GM23338 (cell line): Measurements from ENCODE around the gene REEP1. TPM values are rescaled to one million over a fixed set of nuclear protein-coding genes. Genes with fewer than 3 reads are reported as not detected.

Experiments
- ATAC-seq: fragments of 200-7000 bp; cut with Tn5 transposase; 3 replicates; pipeline ENCODE4 v1.9.1; 2020
- DNase-seq: peaks from one replicate; pipeline ENCODE4 v3.0.0-alpha.2; 2015; ENCODE audit warnings: low spot score
- H2AFZ ChIP-seq: fragments of 200-600 bp; sonication (generic); 2 replicates; pipeline ENCODE4 v1.8.0; 2016; ENCODE audit warnings: antibody characterized with exemption, mild to moderate bottlenecking, moderate library complexity
- H3F3A ChIP-seq: fragments of 200-600 bp; sonication (generic); replicated peaks from 2 replicates; pipeline ENCODE4 v1.8.0; 2017; ENCODE audit warnings: antibody characterized with exemption, mixed run types, low read depth
- H3K27ac ChIP-seq: fragments of 200-600 bp; sonication (generic); 2 replicates; pipeline ENCODE4 v1.6.1; 2016; ENCODE audit warnings: low read depth
- H3K27me3 ChIP-seq: fragments of 200-600 bp; sonication (generic); 2 replicates; pipeline ENCODE4 v1.8.0; 2016; ENCODE audit warnings: mild to moderate bottlenecking, mixed run types, moderate library complexity; ENCODE audit not compliant: insufficient read depth
- H3K36me3 ChIP-seq: fragments of 200-600 bp; sonication (generic); 2 replicates; pipeline ENCODE4 v1.8.0; 2016; ENCODE audit warnings: mild to moderate bottlenecking; ENCODE audit not compliant: insufficient read depth
- H3K4me1 ChIP-seq: fragments of 200-600 bp; sonication (generic); 2 replicates; pipeline ENCODE4 v1.8.0; 2016; ENCODE audit warnings: mild to moderate bottlenecking, moderate library complexity; ENCODE audit not compliant: insufficient read depth
- H3K4me2 ChIP-seq: fragments of 200-600 bp; sonication (generic); 2 replicates; pipeline ENCODE4 v1.7.1; 2017; ENCODE audit warnings: mixed run types
- H3K4me3 ChIP-seq: fragments of 200-600 bp; sonication (generic); 2 replicates; pipeline ENCODE4 v1.6.1; 2016; ENCODE audit warnings: mixed run types
- H3K79me2 ChIP-seq: fragments of 200-600 bp; sonication (generic); replicated peaks from 2 replicates; pipeline ENCODE4 v1.8.0; 2017; ENCODE audit warnings: mild to moderate bottlenecking; ENCODE audit not compliant: insufficient read depth
- H3K9me2 ChIP-seq: fragments of 200-600 bp; sonication (generic); 2 replicates; pipeline ENCODE4 v1.8.0; 2017; ENCODE audit not compliant: insufficient read depth
- H4K20me1 ChIP-seq: fragments of 200-600 bp; sonication (generic); replicated peaks from 2 replicates; pipeline ENCODE4 v1.8.0; 2017; ENCODE audit warnings: mild to moderate bottlenecking; ENCODE audit not compliant: insufficient read depth
- H3K27ac Mint-ChIP-seq: 2 replicates; pipeline ENCODE4 v1.8.0; 2020; ENCODE audit warnings: inconsistent platforms, mild to moderate bottlenecking, moderate library complexity, mixed read lengths
- H3K27me3 Mint-ChIP-seq: 3 replicates; pipeline ENCODE4 v1.8.0; 2022; ENCODE audit warnings: low read depth, mild to moderate bottlenecking, moderate library complexity, mixed read lengths, inconsistent platforms; ENCODE audit not compliant: insufficient read depth, poor library complexity
- H3K36me3 Mint-ChIP-seq: 3 replicates; pipeline ENCODE4 v1.8.0; 2021; ENCODE audit warnings: low read depth, mild to moderate bottlenecking, inconsistent platforms, moderate library complexity, mixed read lengths
- H3K4me1 Mint-ChIP-seq: 3 replicates; pipeline ENCODE4 v1.8.0; 2020; ENCODE audit warnings: mild to moderate bottlenecking, inconsistent platforms, mixed read lengths
- H3K4me3 Mint-ChIP-seq: 3 replicates; pipeline ENCODE4 v1.8.0; 2021; ENCODE audit warnings: moderate library complexity, mild to moderate bottlenecking, inconsistent platforms, mixed read lengths
- H3K9me3 Mint-ChIP-seq: 3 replicates; pipeline ENCODE4 v1.8.0; 2020; ENCODE audit warnings: moderate library complexity, mild to moderate bottlenecking, inconsistent platforms, mixed read lengths
- CREB1 ChIP-seq: fragments of 250-450 bp; sonication (Bioruptor Pico); IDR thresholded peaks from 2 replicates; pipeline ENCODE4 v1.5.0; 2020; ENCODE audit warnings: low read depth, mild to moderate bottlenecking, moderate library complexity
- EZH2 ChIP-seq: fragments of 200-600 bp; sonication (generic); IDR thresholded peaks from one replicate; pipeline ENCODE4 v1.8.0; 2017; ENCODE audit warnings: antibody characterized with exemption, mild to moderate bottlenecking, low read depth; ENCODE audit not compliant: unreplicated experiment
- EZH2phosphoT487 ChIP-seq: fragments of 200-600 bp; sonication (generic); IDR thresholded peaks from one replicate; pipeline ENCODE4 v1.8.1; 2018; ENCODE audit warnings: antibody characterized with exemption; ENCODE audit not compliant: unreplicated experiment
- JUNB ChIP-seq: IDR thresholded peaks from one replicate; pipeline ENCODE4 v1.6.1; 2016; ENCODE audit warnings: antibody characterized with exemption; ENCODE audit not compliant: unreplicated experiment
- NANOG ChIP-seq: IDR thresholded peaks from 2 replicates; pipeline ENCODE4 v1.6.1; 2016; ENCODE audit warnings: antibody characterized with exemption, borderline replicate concordance
- POLR2AphosphoS5 ChIP-seq: IDR thresholded peaks from 2 replicates; pipeline ENCODE4 v1.6.1; 2016; ENCODE audit warnings: antibody characterized with exemption, low read depth
- STAT1 ChIP-seq: IDR thresholded peaks from one replicate; pipeline ENCODE4 v1.6.1; 2016; ENCODE audit warnings: antibody characterized with exemption; ENCODE audit not compliant: unreplicated experiment
- ZNF114 ChIP-seq: fragments of 250-450 bp; sonication (Bioruptor Pico); IDR thresholded peaks from 2 replicates; pipeline ENCODE4 v1.5.0; 2020; ENCODE audit warnings: mild to moderate bottlenecking, moderate library complexity
- ZNF331 ChIP-seq: fragments of 250-450 bp; sonication (Bioruptor Pico); IDR thresholded peaks from 2 replicates; pipeline ENCODE4 v1.5.0; 2020; ENCODE audit warnings: low read depth, mild to moderate bottlenecking, moderate library complexity
- polyA plus RNA-seq: library from polyadenylated mRNA; unstranded; fragments of >200 nt; fragmentation: Nextera tagmentation; extraction: Ambion mirVana; gene quantifications from 2 replicates; pipeline ENCODE4 v1.2.1, GENCODE V29; 2016
- total RNA-seq: library from RNA; depleted of rRNA; stranded (reverse); fragments of >200 nt; shearing (Covaris generic); gene quantifications from 2 replicates; pipeline ENCODE4 v1.2.3, GENCODE V29; 2014
- TF ChIP-seq, protein P1 (sequence below): IDR thresholded peaks from 2 replicates; pipeline ENCODE4 v1.6.1; 2016; ENCODE audit warnings: antibody characterized with exemption
- TF ChIP-seq, protein P2 (sequence below): IDR thresholded peaks from one replicate; pipeline ENCODE4 v1.6.1; 2018; ENCODE audit warnings: antibody characterized with exemption; ENCODE audit not compliant: unreplicated experiment
- TF ChIP-seq, protein P3 (sequence below): fragments of 250-450 bp; sonication (Bioruptor Pico); IDR thresholded peaks from 2 replicates; pipeline ENCODE4 v1.5.0; 2020; ENCODE audit warnings: mild to moderate bottlenecking, moderate library complexity
- TF ChIP-seq, protein P4 (sequence below), 2 experiments: fragments of 200-600 bp in 1 of 2; sonication (generic) in 1 of 2; conservative IDR thresholded peaks; 2 replicates each; pipeline versions ENCODE4 v1.5.1 to v1.6.1; 2016 to 2017; ENCODE audit warnings: antibody characterized with exemption in 2 of 2, low read depth in 2 of 2, mild to moderate bottlenecking in 2 of 2, moderate library complexity in 1 of 2

REEP1 gene
- total and polyA plus RNA-seq, 2 experiments from 2014 or later, result 1.6 to 1.8 TPM

DNA sequence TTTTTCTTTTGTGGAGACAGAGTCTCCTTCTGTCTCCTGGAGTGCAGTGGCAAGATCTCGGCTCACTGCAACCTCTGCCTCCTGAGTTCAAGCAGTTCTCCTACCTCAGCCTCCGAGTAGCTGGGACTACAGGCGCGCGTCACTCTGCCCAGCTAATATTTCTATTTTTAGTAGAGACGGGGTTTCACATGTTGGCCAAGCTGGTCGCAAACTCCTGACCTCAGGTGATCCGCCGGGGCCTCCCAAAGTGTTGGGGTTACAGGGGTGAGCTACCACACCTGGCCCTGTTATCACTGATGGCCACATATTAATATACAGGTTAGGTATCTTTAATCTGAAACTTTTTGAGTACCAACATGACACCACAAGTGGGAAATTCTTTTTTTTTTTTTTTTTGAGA lies 134.7 kb downstream of the REEP1 start:
- ATAC-seq (peak; percentile 25; the same call in 1 of the 3 replicates), DNase-seq (no peak)
- Mint-ChIP-seq H3K27ac (peak overlapping the region; percentile 30; the same call in 1 of the 2 replicates), H3K4me1 (peaks cover 23% of the 10 kb centered on the region), H3K36me3 (peaks cover 18% of the 10 kb centered on the region), H3K4me3 (peak overlapping the region; percentile 48), H3K27me3 (no peaks in the 10 kb centered on the region), H3K9me3 (peaks cover 3% of the 10 kb centered on the region; the same call in 1 of the 3 replicates)
- H3F3A ChIP-seq, result no peaks in the 10 kb centered on the region
- H3K4me2 ChIP-seq, result peak overlapping the region; percentile 37
- peaks cover 8% of the 10 kb centered on the region for H3K36me3 ChIP-seq
- H3K4me3 ChIP-seq, result peak overlapping the region; percentile 28; the same call in 1 of the 2 replicates
- H3K9me2 ChIP-seq, result no peaks in the 10 kb centered on the region
- peaks cover 17% of the 10 kb centered on the region for H3K4me1 ChIP-seq
- H4K20me1 ChIP-seq, result peaks cover 8% of the 10 kb centered on the region
- H3K27ac ChIP-seq, result no peak overlapping the region
- peaks cover 58% of the 10 kb centered on the region for H3K79me2 ChIP-seq
- no peak overlapping the region for H2AFZ ChIP-seq
- H3K27me3 ChIP-seq, result no peaks in the 10 kb centered on the region
- TF ChIP-seq POLR2AphosphoS5, result no peak
- no peak for TF ChIP-seq JUNB
- no peak for TF ChIP-seq STAT1
- TF ChIP-seq, protein P1, sequence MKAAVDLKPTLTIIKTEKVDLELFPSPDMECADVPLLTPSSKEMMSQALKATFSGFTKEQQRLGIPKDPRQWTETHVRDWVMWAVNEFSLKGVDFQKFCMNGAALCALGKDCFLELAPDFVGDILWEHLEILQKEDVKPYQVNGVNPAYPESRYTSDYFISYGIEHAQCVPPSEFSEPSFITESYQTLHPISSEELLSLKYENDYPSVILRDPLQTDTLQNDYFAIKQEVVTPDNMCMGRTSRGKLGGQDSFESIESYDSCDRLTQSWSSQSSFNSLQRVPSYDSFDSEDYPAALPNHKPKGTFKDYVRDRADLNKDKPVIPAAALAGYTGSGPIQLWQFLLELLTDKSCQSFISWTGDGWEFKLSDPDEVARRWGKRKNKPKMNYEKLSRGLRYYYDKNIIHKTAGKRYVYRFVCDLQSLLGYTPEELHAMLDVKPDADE, result no peak
- TF ChIP-seq, protein P2, sequence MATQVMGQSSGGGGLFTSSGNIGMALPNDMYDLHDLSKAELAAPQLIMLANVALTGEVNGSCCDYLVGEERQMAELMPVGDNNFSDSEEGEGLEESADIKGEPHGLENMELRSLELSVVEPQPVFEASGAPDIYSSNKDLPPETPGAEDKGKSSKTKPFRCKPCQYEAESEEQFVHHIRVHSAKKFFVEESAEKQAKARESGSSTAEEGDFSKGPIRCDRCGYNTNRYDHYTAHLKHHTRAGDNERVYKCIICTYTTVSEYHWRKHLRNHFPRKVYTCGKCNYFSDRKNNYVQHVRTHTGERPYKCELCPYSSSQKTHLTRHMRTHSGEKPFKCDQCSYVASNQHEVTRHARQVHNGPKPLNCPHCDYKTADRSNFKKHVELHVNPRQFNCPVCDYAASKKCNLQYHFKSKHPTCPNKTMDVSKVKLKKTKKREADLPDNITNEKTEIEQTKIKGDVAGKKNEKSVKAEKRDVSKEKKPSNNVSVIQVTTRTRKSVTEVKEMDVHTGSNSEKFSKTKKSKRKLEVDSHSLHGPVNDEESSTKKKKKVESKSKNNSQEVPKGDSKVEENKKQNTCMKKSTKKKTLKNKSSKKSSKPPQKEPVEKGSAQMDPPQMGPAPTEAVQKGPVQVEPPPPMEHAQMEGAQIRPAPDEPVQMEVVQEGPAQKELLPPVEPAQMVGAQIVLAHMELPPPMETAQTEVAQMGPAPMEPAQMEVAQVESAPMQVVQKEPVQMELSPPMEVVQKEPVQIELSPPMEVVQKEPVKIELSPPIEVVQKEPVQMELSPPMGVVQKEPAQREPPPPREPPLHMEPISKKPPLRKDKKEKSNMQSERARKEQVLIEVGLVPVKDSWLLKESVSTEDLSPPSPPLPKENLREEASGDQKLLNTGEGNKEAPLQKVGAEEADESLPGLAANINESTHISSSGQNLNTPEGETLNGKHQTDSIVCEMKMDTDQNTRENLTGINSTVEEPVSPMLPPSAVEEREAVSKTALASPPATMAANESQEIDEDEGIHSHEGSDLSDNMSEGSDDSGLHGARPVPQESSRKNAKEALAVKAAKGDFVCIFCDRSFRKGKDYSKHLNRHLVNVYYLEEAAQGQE, result no peak
- TF ChIP-seq EZH2, result no peak
- no peak for TF ChIP-seq NANOG
- no peak for TF ChIP-seq EZH2phosphoT487
- no peak for TF ChIP-seq ZNF114 (CRISPR knock-in tag)
- TF ChIP-seq ZNF331 (CRISPR knock-in tag), result no peak
- TF ChIP-seq, protein P3, sequence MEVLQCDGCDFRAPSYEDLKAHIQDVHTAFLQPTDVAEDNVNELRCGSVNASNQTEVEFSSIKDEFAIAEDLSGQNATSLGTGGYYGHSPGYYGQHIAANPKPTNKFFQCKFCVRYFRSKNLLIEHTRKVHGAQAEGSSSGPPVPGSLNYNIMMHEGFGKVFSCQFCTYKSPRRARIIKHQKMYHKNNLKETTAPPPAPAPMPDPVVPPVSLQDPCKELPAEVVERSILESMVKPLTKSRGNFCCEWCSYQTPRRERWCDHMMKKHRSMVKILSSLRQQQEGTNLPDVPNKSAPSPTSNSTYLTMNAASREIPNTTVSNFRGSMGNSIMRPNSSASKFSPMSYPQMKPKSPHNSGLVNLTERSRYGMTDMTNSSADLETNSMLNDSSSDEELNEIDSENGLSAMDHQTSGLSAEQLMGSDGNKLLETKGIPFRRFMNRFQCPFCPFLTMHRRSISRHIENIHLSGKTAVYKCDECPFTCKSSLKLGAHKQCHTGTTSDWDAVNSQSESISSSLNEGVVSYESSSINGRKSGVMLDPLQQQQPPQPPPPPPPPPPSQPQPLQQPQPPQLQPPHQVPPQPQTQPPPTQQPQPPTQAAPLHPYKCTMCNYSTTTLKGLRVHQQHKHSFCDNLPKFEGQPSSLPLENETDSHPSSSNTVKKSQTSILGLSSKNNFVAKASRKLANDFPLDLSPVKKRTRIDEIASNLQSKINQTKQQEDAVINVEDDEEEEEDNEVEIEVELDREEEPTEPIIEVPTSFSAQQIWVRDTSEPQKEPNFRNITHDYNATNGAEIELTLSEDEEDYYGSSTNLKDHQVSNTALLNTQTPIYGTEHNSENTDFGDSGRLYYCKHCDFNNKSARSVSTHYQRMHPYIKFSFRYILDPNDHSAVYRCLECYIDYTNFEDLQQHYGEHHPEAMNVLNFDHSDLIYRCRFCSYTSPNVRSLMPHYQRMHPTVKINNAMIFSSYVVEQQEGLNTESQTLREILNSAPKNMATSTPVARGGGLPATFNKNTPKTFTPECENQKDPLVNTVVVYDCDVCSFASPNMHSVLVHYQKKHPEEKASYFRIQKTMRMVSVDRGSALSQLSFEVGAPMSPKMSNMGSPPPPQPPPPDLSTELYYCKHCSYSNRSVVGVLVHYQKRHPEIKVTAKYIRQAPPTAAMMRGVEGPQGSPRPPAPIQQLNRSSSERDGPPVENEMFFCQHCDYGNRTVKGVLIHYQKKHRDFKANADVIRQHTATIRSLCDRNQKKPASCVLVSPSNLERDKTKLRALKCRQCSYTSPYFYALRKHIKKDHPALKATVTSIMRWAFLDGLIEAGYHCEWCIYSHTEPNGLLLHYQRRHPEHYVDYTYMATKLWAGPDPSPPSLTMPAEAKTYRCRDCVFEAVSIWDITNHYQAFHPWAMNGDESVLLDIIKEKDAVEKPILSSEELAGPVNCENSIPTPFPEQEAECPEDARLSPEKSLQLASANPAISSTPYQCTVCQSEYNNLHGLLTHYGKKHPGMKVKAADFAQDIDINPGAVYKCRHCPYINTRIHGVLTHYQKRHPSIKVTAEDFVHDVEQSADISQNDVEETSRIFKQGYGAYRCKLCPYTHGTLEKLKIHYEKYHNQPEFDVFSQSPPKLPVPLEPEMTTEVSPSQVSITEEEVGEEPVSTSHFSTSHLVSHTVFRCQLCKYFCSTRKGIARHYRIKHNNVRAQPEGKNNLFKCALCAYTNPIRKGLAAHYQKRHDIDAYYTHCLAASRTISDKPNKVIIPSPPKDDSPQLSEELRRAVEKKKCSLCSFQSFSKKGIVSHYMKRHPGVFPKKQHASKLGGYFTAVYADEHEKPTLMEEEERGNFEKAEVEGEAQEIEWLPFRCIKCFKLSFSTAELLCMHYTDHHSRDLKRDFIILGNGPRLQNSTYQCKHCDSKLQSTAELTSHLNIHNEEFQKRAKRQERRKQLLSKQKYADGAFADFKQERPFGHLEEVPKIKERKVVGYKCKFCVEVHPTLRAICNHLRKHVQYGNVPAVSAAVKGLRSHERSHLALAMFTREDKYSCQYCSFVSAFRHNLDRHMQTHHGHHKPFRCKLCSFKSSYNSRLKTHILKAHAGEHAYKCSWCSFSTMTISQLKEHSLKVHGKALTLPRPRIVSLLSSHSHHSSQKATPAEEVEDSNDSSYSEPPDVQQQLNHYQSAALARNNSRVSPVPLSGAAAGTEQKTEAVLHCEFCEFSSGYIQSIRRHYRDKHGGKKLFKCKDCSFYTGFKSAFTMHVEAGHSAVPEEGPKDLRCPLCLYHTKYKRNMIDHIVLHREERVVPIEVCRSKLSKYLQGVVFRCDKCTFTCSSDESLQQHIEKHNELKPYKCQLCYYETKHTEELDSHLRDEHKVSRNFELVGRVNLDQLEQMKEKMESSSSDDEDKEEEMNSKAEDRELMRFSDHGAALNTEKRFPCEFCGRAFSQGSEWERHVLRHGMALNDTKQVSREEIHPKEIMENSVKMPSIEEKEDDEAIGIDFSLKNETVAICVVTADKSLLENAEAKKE, result no peak
- no peak for TF ChIP-seq CREB1 (CRISPR knock-in tag)
- TF ChIP-seq, protein P4, sequence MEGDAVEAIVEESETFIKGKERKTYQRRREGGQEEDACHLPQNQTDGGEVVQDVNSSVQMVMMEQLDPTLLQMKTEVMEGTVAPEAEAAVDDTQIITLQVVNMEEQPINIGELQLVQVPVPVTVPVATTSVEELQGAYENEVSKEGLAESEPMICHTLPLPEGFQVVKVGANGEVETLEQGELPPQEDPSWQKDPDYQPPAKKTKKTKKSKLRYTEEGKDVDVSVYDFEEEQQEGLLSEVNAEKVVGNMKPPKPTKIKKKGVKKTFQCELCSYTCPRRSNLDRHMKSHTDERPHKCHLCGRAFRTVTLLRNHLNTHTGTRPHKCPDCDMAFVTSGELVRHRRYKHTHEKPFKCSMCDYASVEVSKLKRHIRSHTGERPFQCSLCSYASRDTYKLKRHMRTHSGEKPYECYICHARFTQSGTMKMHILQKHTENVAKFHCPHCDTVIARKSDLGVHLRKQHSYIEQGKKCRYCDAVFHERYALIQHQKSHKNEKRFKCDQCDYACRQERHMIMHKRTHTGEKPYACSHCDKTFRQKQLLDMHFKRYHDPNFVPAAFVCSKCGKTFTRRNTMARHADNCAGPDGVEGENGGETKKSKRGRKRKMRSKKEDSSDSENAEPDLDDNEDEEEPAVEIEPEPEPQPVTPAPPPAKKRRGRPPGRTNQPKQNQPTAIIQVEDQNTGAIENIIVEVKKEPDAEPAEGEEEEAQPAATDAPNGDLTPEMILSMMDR (conservative IDR thresholded peaks at IDR 0.05; ENCODE audit: low read depth in 2 of 2), result no peak
